ENCODE data around the gene MAML2. TPM values are rescaled to one million over a fixed set of nuclear protein-coding genes. Genes with fewer than 3 reads are reported as not detected.

MAML2 gene
- total RNA-seq, 1 donor from 2014 or later = 11.2 TPM

DNA sequence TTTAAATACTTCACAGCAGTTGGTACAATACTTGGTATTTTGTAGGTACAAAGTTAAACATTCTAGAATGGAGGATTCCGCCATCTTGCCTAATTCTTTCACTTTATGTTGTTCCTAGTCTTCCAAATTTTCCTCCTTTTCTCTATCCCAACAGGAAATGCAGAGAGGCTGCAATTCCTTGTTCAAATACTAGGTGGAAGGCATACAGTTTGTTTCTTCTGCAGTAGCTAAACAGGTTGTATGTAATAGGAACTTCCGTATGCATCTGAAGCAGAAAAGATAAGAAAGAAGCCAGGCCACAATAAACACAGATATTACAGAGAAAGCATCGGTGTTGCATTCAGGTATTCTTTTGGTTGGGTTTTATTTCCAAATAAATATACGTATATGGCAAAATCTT is 232.7 kb downstream of the MAML2 start:
- intact Hi-C loops (cut with micrococcal nuclease) = no loop called here

DNA sequence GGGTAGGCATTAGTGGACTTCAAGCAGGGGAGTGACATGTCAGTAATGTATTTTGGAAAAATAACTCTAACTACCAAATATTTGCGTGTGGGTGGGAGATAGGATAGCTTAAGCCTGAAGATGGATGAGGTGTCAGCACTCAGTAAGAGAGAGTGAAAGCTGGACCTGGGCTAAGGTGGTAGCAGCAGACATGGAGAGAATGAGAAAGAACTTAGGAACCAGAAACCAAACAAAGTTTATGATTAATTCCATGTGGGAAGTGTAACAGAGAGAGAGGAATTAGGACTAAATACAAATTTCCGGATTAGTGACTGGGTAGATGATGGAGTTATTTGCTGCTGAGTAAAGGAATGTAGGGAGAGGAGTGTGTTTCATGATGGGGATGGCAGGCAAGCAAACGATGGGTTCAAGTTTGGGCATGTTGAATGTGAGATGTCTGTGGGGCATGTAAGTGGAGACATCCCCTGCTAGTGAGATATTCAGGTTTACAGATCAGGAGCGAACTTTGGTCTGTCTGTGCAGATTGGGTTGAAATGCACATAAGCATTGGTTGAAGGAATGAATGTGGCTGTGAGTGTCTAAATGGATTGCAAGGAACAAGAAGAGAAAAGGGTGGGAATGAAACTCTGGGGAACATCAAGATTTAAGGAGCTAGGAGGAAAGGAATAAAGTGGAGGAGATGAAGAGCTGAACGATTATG is 233.5 kb downstream of the MAML2 start:
- intact Hi-C loops (cut with micrococcal nuclease) = no loop called here

DNA sequence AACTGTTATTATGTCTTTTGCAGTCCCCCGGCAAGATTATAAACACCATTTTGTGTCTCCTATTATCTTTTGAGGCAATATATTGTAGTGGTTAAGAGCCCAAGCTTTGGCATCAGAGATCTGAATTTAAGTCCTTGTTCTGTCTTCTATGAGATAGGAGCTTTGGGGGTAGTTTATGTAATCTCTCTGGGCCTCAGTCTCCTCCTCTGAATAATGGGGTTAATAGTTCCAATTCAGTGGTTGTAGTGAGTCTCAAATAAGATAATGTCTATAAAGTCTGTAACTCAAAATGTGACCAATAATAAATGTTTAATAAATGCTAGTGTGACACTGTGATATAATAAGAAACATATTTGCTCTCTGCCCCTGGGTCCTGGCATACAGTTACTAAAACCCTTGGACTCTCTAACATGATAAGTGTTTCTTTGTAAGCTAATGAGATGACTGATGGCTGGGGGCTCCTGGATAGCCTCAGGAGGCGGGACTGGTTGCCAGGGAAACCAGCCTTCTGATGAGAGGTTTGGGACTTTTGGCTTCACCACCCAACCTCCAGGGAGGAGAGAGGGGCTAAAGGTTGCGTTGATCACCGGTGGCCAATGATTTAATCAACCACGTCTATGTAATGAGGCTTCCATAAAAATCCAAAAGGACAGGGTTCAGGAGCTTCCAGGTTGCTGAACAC is 235.7 kb downstream of the MAML2 start:
- intact Hi-C loops (cut with micrococcal nuclease) = no loop called here

DNA sequence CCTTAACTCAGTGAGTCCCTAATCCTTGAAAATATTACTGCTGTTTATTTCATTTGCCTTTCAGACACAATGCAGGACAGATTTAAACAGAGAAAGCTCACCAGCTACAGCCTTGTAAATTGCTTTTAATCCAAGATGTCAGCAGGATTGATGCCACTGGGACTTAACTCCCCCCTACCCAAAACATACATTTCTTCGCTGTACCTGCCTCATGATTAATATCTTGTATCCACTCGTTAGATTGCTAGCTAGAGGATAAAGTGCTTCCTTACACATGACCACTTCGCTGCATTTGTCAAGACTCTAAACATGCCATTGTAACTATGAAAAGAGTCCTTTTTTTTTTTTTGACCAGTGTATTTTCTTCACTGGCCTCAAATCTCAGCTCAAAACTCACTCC is 236.3 kb downstream of the MAML2 start:
- intact Hi-C loops (cut with micrococcal nuclease) = no loop called here

DNA sequence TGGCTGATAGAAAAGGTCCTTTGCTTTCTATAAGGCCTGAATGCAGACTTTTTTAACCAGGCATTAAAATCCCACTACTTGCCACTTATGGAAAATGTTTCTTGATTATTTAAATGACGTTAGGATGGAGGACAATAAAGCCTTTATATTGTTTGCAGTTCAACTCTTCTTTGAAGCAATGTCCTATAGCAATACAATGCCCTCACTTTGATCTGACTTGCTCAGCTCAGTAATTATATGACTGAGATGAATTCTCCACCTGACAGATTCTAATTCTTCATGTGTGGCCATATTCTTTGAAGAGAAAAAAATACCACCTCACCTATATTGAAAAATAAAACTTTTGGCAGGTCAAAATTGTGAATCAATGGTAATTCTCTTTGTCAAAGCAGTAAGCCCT is 237.1 kb downstream of the MAML2 start:
- intact Hi-C loops (cut with micrococcal nuclease) = no loop called here

DNA sequence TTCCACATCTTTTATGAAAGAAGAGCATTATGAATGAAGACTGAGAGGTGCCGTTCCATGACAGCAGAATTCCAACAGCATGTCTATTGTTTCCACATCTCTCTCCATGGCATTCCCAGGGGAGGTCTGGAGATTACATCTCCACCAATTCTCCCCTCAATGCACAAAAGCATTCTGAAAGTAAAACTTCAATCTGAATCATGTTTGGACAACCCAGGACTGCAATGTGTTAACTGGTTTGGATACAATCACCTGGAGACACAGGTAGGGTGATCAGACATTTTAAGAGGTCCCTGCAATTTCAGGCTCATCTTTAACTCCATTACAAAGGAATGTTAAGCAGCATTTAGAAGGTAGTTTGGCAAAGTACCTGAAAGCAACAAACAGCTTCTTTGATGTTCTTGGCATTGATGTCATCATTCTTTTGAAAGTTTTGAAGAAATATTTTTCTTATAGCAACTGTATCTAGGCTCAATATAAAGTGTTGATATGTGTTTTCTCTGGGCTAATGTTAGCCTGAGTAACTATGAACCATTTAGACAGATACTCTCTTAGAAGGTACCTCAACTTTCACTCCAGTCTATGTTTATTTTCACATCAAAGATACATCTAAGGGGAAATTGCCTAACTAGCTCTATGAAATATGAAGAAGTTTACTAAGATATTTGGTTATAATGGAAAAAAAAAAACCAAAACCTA is 237.6 kb downstream of the MAML2 start:
- intact Hi-C loops (cut with micrococcal nuclease) = no loop called here

DNA sequence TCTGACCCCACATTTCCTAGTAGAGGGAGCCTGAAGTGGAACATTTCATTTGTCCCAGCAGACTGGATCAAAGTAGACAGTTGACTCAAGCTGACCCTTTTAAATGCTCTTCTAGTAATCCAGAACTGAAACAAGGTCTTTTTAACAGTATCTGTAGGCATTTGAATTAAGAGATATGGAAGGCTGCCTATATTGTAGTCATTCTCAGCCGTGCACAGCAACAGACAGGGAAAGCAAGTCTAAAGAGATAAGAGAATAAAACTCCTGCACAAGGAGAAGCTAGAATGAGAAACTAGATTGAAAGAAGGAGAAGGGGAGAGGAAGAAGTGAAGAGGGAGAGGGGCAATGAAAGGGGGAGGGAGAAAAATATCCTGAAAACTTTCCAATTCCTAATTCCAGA is 238.5 kb downstream of the MAML2 start:
- intact Hi-C loops (cut with micrococcal nuclease) = no loop called here

DNA sequence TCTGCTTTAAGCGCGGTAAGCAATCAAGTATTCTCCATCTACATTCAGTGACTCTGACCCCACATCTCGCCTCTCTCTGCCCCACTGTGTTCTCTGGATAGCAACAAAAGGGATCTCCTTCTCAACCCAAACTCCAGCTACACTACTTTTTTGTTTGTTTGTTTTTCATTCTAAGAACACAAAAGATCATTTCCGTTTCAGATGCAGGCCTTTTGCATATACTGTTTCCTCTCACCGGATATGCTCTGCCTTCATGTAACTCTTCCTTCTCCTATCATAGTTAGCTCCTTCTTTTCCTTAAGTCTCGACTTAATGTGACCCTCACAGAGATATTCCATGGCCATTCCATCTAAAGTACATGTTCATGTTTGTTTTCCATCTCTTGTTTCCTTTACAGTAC is 239.3 kb downstream of the MAML2 start:
- intact Hi-C loops (cut with micrococcal nuclease) = no loop called here

DNA sequence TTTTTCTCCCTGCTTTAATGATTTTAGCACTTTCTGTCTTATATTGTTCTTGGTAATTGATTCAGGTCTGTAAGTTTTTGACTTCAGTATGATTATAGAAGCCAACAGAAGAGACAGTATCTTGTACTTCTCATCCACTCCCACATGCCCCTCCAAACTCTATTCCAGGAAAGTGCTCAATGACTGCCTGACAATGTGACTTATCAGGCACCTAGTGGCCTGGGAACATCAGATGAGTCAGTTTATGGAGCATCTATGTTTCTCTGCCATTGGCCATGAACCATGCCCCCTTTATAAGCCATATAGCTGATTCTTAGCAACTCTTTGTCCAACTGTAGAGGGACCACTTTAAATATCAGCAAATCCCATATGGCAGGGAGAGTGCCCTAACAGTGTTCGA is 239.9 kb downstream of the MAML2 start:
- intact Hi-C loops (cut with micrococcal nuclease) = no loop called here

DNA sequence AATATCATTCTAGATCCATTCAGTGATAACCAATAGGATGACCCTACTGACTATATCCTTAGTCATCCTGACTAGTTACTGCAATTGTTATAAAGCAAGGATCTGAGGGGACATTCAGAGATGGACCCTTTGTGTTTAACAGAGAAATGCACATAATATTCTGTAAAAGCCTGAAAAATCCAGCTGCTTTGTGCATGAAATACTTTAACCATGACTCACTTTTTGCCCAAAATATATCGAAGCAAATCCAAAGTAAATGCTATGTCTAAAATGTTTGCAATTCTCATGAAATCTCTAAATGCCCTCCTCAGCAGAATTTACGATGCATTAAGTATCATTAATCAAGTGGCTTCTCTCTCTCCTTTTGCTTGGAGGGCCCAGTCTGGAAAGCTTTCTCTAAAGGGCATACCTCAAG is 240.3 kb downstream of the MAML2 start:
- intact Hi-C loops (cut with micrococcal nuclease) = no loop called here

DNA sequence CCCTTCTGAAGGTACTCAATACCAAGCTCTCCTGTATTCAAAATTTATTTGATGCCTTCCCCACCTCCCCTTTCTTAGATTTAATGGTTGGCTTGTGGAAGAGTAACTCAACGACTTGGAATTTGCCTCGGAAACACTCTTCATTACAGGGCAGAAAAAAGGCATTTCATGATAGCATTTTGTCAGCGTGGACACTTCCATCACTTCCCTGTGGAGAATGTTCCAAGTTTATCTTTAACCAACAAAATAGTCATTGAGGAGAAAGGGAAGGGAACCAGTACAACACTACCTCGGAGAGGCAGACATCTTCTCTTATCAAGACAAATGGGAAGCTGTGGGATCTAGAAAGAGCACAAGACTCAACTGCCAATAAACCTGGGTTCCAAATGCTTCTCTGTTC is 241.8 kb downstream of the MAML2 start:
- intact Hi-C loops (cut with micrococcal nuclease) = no loop called here

DNA sequence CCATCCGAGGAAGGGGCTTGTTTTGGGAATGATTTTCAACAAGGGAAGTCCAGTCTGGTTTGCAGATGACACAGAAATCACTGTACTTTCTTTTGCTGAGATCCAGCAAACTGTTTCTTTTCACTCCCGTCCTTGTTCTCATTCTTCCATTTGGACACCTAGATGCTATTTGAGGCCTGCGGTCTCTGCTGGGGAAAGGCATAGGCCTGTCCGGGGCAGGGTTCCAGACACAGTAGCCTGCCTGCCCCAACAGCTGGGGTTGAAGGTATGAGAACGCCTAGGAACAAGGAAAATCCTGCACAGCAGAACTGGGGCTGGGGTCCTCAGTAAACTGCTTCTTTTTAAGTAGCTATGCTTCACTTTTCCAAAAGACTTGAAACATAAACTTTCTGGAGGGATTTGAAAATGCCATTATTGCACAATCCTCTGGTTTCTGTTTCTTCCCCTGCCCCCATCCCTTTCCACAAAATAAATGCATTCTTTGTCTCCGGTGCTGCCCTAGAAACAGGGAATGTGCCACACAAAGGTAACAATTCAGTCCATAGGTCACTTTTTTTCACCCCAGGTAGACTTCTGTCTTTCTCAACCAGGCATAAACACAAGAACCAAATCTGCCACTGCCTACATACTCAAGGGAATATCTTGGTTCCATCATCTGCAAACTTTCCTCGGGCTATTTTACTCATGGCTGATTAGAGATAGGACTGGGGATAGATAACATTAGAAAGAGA is 244.3 kb downstream of the MAML2 start:
- intact Hi-C loops (cut with micrococcal nuclease) = no loop called here

DNA sequence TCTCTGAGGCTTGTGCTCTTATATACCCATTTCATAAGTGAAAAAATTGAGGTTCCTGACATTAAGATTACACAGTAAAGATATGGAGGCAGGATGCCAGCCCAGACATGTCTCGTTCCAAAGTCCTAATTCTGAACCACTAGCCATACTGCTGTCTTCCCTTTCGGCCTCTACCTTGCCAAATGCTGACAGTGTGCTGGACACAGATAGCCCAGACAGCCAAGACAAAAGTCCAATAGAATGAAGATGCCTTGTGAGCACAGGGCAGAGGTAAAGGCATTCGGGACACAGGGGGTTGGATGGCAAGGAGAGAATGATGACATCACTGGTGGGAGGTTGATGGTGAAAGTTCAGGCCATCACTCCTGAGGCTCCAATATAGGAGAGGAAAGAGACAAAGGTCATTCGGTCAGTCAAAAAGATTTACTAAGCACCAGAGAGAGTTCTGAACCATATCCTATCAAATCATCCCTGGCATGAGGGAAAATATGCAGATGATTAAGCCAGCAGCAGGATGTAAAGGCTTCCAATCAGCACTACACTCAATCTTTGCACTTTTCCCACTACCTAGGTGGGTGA is 245.1 kb downstream of the MAML2 start:
- intact Hi-C loops (cut with micrococcal nuclease) = no loop called here

DNA sequence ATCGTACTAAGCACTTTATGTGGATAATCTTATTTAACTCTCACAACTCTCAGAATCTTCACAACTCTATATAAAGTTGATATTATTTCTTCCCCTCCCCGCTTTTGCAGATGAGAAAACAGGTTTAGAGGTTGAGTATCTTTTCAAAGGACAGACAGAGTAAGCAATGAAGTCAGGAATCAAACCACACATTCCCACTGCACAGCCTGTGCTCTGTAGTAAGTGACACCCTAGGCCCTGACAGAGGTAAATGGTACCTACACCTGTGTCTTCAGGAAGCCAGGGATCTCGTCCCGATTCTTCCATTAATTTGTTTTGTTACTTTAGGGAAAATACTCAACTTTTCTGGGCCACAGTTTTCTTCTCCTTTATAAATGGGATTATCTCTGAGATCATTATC is 246.6 kb downstream of the MAML2 start:
- intact Hi-C loops (cut with micrococcal nuclease) = no loop called here

DNA sequence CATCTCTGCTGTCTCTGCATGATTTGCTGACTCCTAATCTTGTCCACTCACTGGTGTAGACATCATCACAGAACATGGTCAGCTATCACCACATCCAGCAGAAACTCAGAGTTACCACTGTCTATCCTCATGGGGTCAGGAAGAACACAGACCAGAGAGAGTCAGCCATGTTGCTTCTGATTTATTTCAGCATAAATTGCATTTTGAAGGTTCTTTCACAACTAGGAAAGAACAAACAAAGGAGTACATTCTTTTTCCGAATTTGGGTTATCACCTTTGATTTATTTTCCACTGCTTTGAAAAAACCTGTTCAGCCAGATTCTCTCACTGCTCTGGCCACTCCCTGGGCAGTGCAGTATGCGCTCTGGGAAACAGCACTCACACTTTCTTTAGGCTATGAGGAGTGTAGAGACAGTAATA is 247.1 kb downstream of the MAML2 start:
- intact Hi-C loops (cut with micrococcal nuclease) = no loop called here

DNA sequence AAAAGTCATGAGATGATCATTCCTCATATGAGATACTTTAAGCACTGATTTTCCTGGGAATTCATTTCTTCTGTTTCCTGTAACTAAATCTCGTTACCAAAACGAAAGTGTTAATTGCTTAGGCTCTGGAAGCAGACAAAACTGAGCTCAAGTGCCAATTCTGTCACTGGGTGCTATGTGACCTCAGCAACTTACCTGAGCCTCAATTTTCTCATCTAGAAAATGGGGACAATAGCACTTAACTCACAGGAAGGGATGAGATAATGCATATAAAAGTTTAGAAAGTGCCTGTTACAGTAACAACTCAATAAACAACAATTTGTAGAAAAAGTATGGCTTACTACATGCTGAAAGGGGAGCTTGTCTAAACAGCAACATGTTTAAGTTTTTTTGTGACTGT is 248.8 kb downstream of the MAML2 start:
- intact Hi-C loops (cut with micrococcal nuclease) = no loop called here

DNA sequence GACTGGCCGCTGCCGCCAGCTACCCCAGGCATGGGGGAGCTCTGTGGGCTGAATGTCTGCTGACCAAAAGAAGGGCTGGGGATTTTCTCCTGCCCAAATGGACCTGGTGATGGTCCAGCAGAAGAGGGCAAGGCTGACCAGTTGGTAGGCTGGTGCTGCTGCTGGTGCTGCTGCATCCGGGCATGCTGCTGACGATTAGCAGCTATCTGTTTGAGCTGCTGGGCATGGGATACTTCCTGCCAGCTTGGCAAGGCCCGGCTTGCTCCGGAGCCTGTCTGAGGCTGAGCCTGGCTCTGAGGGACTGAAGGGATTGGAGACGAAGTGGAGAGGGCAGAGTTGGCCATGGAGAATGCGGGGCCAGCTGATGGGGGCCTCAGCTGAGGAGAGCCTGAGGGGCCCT is 250.5 kb downstream of the MAML2 start:
- intact Hi-C loops (cut with micrococcal nuclease) = no loop called here

DNA sequence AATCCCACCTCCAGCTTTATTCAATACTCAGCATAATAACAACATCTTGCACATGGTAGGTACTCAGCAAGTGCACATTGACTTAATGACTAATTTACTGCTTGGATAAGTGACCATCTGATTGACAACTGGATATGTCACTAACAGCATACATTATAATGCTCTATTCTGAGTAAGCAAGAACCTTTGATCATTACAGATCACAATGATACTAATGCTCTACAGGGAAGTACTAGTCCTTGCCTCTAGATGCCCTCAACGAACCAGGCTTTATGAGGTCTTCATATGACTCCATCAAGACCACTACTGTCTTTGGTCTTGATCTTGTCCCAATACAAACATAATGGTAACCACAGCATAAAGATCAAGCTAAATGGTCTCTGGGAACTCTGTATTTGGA is 251.5 kb downstream of the MAML2 start:
- intact Hi-C loops (cut with micrococcal nuclease) = loop anchor here (1.0 kb wide), 1 partner anchor 252 kb away; the partner anchor contains the start of gene MAML2

DNA sequence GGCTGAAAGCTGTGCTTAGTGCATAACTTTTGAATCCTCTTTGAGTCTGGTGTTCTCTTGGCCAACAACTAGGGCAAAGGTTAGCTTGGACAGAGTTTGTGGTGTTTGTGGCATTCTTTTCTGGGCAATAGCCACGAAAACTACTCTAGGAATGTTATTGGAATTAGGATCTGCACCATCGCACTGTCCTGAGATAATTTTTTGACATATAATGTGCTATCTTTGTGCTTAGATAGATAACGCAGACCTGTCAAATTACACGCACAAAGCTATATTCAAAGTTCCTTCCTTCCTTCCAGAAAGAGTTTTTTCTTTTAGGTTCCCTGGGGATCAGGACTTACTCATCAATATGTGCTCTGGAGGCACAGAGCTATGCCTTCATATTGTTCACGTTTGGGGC is 252.3 kb downstream of the MAML2 start:
- intact Hi-C loops (cut with micrococcal nuclease) = loop anchor here (1.0 kb wide), 1 partner anchor 253 kb away; the partner anchor contains the start of gene MAML2

DNA sequence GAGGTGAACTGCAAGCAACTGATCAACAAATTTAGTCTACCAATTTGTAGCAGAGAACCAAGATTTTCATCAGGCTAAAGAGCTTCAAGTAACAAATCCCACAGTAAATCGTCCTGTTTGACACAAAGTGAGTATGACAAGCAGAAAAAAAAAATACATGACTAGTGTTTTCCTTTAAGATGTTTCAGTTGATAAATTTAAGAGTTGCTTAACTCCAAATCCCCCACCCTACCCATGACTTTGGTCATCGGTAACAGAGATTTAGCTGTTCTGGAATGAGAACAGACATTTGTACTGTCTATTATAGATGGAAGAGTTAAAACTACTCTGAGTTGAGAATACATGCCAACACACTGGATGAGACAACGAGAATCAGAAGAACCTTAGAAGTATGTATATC is 254.1 kb downstream of the MAML2 start:
- intact Hi-C loops (cut with micrococcal nuclease) = no loop called here

DNA sequence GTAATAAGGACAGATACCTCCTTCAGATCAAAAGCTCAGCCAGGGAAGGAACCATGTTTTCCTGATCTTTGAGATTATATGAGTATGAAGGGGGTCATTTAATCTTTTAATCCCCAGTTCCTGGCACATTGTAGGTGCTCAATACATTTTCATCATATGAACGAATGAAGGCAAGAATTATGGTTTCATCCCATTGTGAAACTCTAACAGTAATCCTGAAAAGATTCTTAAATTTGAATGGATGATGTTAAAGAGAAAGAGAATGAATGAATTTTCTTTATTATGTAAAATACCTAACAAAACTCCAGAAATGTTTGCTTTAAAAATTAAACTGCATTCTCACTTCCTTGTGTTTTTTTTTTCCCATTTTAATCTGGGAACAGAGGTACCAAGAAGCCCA is 256.9 kb downstream of the MAML2 start:
- intact Hi-C loops (cut with micrococcal nuclease) = no loop called here
